H1 (cell line): ENCODE measurements around the gene LAMA3. TPM values are rescaled to one million over a fixed set of nuclear protein-coding genes. Genes with fewer than 3 reads are reported as not detected.

Experiments
- CTCF ChIA-PET: fragments of 300-600 bp; sonication (Branson Sonifier 250); formaldehyde crosslinking; loops from one replicate; lab custom pipeline; 2021; ENCODE audit not compliant: partially characterized antibody; lab: Charles Lee
- POLR2A ChIA-PET: fragments of 300-600 bp; sonication (Branson Sonifier 250); formaldehyde crosslinking; loops from one replicate; lab custom pipeline; 2021; ENCODE audit warnings: inconsistent platforms; ENCODE audit not compliant: partially characterized antibody; lab: Charles Lee
- DNase-seq, 2 experiments: peaks; one replicate each; pipeline versions ENCODE4 v3.0.0 to v3.0.0-alpha.2; 2010 to 2022; ENCODE audit warnings: low spot score in 2 of 2, low read depth in 1 of 2, mixed read lengths in 1 of 2
- FAIRE-seq: peaks from 2 replicates; lab custom pipeline; 2011; peaks lifted over from hg19 to GRCh38; lab: Jason Lieb, UNC
- H2AFZ ChIP-seq: 2 replicates; pipeline ENCODE4 v1.8.1; 2012; ENCODE audit warnings: low read length, inconsistent platforms
- H2AK5ac ChIP-seq: 2 replicates; pipeline ENCODE4 v1.6.1; 2013; ENCODE audit warnings: low read depth, low read length
- H2BK120ac ChIP-seq: replicated peaks from 2 replicates; pipeline ENCODE3; 2013; ENCODE audit warnings: low read depth, low read length, inconsistent platforms
- H2BK12ac ChIP-seq: 2 replicates; pipeline ENCODE4 v1.6.1; 2013; ENCODE audit warnings: low read depth, low read length
- H2BK15ac ChIP-seq: 2 replicates; pipeline ENCODE4 v1.6.1; 2013; ENCODE audit warnings: low read length
- H2BK20ac ChIP-seq: 2 replicates; pipeline ENCODE4 v1.6.1; 2013; ENCODE audit warnings: low read length
- H2BK5ac ChIP-seq: 2 replicates; pipeline ENCODE4 v1.6.1; 2013; ENCODE audit warnings: low read depth, low read length
- H3K14ac ChIP-seq: 2 replicates; pipeline ENCODE4 v1.6.1; 2013; ENCODE audit warnings: inconsistent platforms; ENCODE audit not compliant: insufficient read length
- H3K18ac ChIP-seq: 2 replicates; pipeline ENCODE4 v1.6.1; 2013; ENCODE audit warnings: low read length; ENCODE audit errors: extremely low read depth
- H3K23ac ChIP-seq: 2 replicates; pipeline ENCODE4 v1.6.1; 2013; ENCODE audit warnings: inconsistent platforms; ENCODE audit not compliant: insufficient read length
- H3K23me2 ChIP-seq: 2 replicates; pipeline ENCODE4 v1.6.1; 2013; ENCODE audit warnings: low read depth, low read length
- H3K27ac ChIP-seq: 2 replicates; pipeline ENCODE4 v1.6.1; 2011; ENCODE audit warnings: low read depth, low read length, inconsistent platforms
- H3K27me3 ChIP-seq, 4 experiments: replicated peaks in 1 of 4; 1 replicate in 1 of 4; 2 replicates in 3 of 4; pipeline versions ENCODE4 v1.6.1 to v1.8.1; 2011 to 2013; ENCODE audit warnings: low read length in 3 of 4, mild to moderate bottlenecking in 3 of 4, inconsistent platforms in 2 of 4, mixed read lengths in 2 of 4, moderate library complexity in 1 of 4; ENCODE audit not compliant: control insufficient read depth in 3 of 4, insufficient read depth in 3 of 4; ENCODE audit errors: extremely low read depth in 1 of 4
- H3K36me3 ChIP-seq, 4 experiments: 2 replicates each; pipeline versions ENCODE4 v1.6.1 to v1.8.1; 2011 to 2013; ENCODE audit warnings: mild to moderate bottlenecking in 4 of 4, low read length in 3 of 4, moderate library complexity in 2 of 4, control low read depth in 1 of 4, inconsistent platforms in 1 of 4; ENCODE audit not compliant: insufficient read depth in 4 of 4, control insufficient read depth in 2 of 4
- H3K4ac ChIP-seq: replicated peaks from 2 replicates; pipeline ENCODE3; 2013; ENCODE audit warnings: low read length, low read depth, mixed read lengths, inconsistent platforms; ENCODE audit not compliant: insufficient read length
- H3K4me1 ChIP-seq, 4 experiments: replicated peaks in 1 of 4; 1 replicate in 1 of 4; 2 replicates in 3 of 4; pipeline versions ENCODE4 v1.6.1 to v1.8.1; 2011 to 2013; ENCODE audit warnings: low read length in 3 of 4, inconsistent platforms in 2 of 4, mixed read lengths in 1 of 4; ENCODE audit not compliant: insufficient read depth in 4 of 4, control insufficient read depth in 3 of 4
- H3K4me2 ChIP-seq, 2 experiments: 2 replicates each; pipeline versions ENCODE4 v1.6.1 to v1.8.1; 2011 to 2013; ENCODE audit warnings: low read depth in 2 of 2, low read length in 2 of 2, control low read depth in 1 of 2, inconsistent platforms in 1 of 2, mild to moderate bottlenecking in 1 of 2; ENCODE audit not compliant: insufficient read depth in 1 of 2
- H3K4me3 ChIP-seq, 4 experiments: fragments of 200-600, 300-600 bp in 1 of 4; sonication (generic), shearing (Covaris generic), sonication (Bioruptor Twin) in 1 of 4; 2 replicates each; pipeline versions ENCODE4 v1.5.1 to v1.8.1; 2011 to 2016; ENCODE audit warnings: low read length in 4 of 4, low read depth in 3 of 4, control low read depth in 2 of 4, inconsistent platforms in 2 of 4, mild to moderate bottlenecking in 2 of 4, mixed read lengths in 1 of 4, moderate library complexity in 1 of 4; ENCODE audit not compliant: insufficient read depth in 2 of 4; ENCODE audit errors: extremely low read depth in 1 of 4
- H3K56ac ChIP-seq: replicated peaks from 2 replicates; pipeline ENCODE3; 2013; ENCODE audit warnings: low read depth, mild to moderate bottlenecking, mixed read lengths, low read length, inconsistent platforms; ENCODE audit not compliant: insufficient read length
- H3K79me1 ChIP-seq: 2 replicates; pipeline ENCODE4 v1.6.1; 2013; ENCODE audit warnings: low read depth, low read length, control low read depth
- H3K79me2 ChIP-seq, 2 experiments: 2 replicates each; pipeline versions ENCODE4 v1.6.1 to v1.8.1; 2012 to 2013; ENCODE audit warnings: low read length in 2 of 2, mild to moderate bottlenecking in 2 of 2, inconsistent platforms in 1 of 2; ENCODE audit not compliant: insufficient read depth in 2 of 2, control insufficient read depth in 1 of 2
- H3K9ac ChIP-seq, 4 experiments: replicated peaks in 1 of 4; 1 replicate in 1 of 4; 2 replicates in 3 of 4; pipeline versions ENCODE4 v1.6.1 to v1.8.1; 2011 to 2013; ENCODE audit warnings: low read depth in 3 of 4, low read length in 3 of 4, control low read depth in 2 of 4, mild to moderate bottlenecking in 2 of 4, moderate library complexity in 2 of 4, inconsistent platforms in 1 of 4; ENCODE audit errors: extremely low read depth in 1 of 4
- H3K9me3 ChIP-seq, 2 experiments: 2 replicates each; pipeline versions ENCODE4 v1.6.1 to v1.8.1; 2012 to 2013; ENCODE audit warnings: mild to moderate bottlenecking in 2 of 2, moderate library complexity in 2 of 2, control low read depth in 1 of 2, inconsistent platforms in 1 of 2, low read depth in 1 of 2, low read length in 1 of 2, mixed read lengths in 1 of 2; ENCODE audit not compliant: insufficient read depth in 2 of 2
- H4K20me1 ChIP-seq, 2 experiments: replicated peaks in 1 of 2; 2 replicates each; pipeline versions ENCODE3 to v1.8.1; 2011 to 2013; ENCODE audit warnings: inconsistent platforms in 2 of 2, low read length in 2 of 2, mild to moderate bottlenecking in 1 of 2; ENCODE audit not compliant: insufficient read depth in 2 of 2, control insufficient read depth in 1 of 2
- H4K5ac ChIP-seq: 2 replicates; pipeline ENCODE4 v1.6.1; 2013; ENCODE audit warnings: low read length, low read depth, mixed read lengths, inconsistent platforms; ENCODE audit not compliant: insufficient read length
- H4K8ac ChIP-seq: 2 replicates; pipeline ENCODE4 v1.8.0; 2013; ENCODE audit warnings: mild to moderate bottlenecking, moderate library complexity, low read length, inconsistent platforms; ENCODE audit not compliant: insufficient read depth; ENCODE audit errors: extremely low read depth
- H4K91ac ChIP-seq: replicated peaks from 2 replicates; pipeline ENCODE3; 2013; ENCODE audit warnings: low read length, mixed read lengths, inconsistent platforms; ENCODE audit not compliant: insufficient read length
- E2F6 ChIP-seq: IDR thresholded peaks from 2 replicates; pipeline ENCODE4 v1.6.1; 2012; ENCODE audit warnings: inconsistent platforms
- JUN ChIP-seq: IDR thresholded peaks from 2 replicates; pipeline ENCODE4 v1.6.1; 2011; ENCODE audit warnings: low read depth, mild to moderate bottlenecking, improper control_type of control experiment, low read length
- POU5F1 ChIP-seq: IDR thresholded peaks from 2 replicates; pipeline ENCODE4 v1.6.1; 2011; ENCODE audit warnings: low read depth, mild to moderate bottlenecking, low read length, moderate library complexity
- WGBS, 2 experiments: shearing (Covaris generic) in 1 of 2; methylation state at CpG; one replicate each; pipeline versions ENCODE4 v1.1.6 to v1.1.7; 2013 to 2015; ENCODE audit warnings: low lambda C conversion rate in 2 of 2, mixed read lengths in 2 of 2, inconsistent platforms in 1 of 2, low coverage in 1 of 2, missing lambda C conversion rate in 1 of 2; ENCODE audit not compliant: insufficient replicate concordance in 2 of 2, insufficient coverage in 1 of 2, insufficient read length in 1 of 2; ENCODE audit errors: extremely low coverage in 1 of 2, missing lambda C conversion rate in 1 of 2; 5-methylcytosine and 5-hydroxymethylcytosine counted together
- polyA plus RNA-seq, 7 experiments: library from polyadenylated mRNA; depleted of rRNA in 3 of 7; stranded (reverse) in 5 of 7; unstranded in 2 of 7; fragments of >200 nt in 5 of 7; fragments of 200-250 nt in 2 of 7; gene quantifications; 1 replicate in 5 of 7; 2 replicates in 1 of 7; 4 replicates in 1 of 7; pipeline versions ENCODE4 v1.2.1 to v1.2.3, GENCODE V29; 2011 to 2013; ENCODE audit warnings: missing spikeins in 2 of 7, mixed read lengths in 2 of 7
- total RNA-seq: library from RNA; stranded (reverse); fragmentation: NEBNext Ultra II Directional; extraction: Animal tissue kit (Norgen Biotek cat#: 25700); gene quantifications from 2 replicates; pipeline ENCODE4 v1.2.1, GENCODE V29; 2021

The LAMA3 gene
- total and polyA plus RNA-seq, 2 of the 8 experiments (the other 6 are each of a cell fraction or from before 2014, with no cell fraction given), result 0.76 to 5.0 TPM

GRCh38 chr18:23889907-23890306 lies 200.7 kb downstream of the LAMA3 start:
- POLR2A ChIA-PET, result no interaction called here

More at GRCh38 chr18:23889907-23890306, 200.7 kb downstream of the LAMA3 start:
- Histone ChIP-seq H4K8ac (no peak overlapping the region), H3K4me2 (no peak overlapping the region), H3K36me3 (no peaks in the 10 kb centered on the region), H3K4me1 (peaks cover 0 to 2% (median 2%) of the 10 kb centered on the region in 4 experiments; a peak in 5 of 7 replicates), H3K27ac (no peak overlapping the region), H3K14ac (no peak overlapping the region), H3K18ac (no peak overlapping the region), H3K27me3 (no peaks in the 10 kb centered on the region), H3K9me3 (no peaks in the 10 kb centered on the region), H2BK5ac (no peak overlapping the region), H2BK12ac (no peak overlapping the region), H3K23me2 (no peaks in the 10 kb centered on the region), H3K56ac (no peak overlapping the region), H4K20me1 (no peaks in the 10 kb centered on the region), H3K79me2 (no peaks in the 10 kb centered on the region), H2BK15ac (no peak overlapping the region), H2AK5ac (no peak overlapping the region), H4K5ac (no peak overlapping the region), H3K4me3 (no peak overlapping the region), H2BK20ac (no peak overlapping the region), H2BK120ac (no peak overlapping the region), H2AFZ (no peak overlapping the region), H3K79me1 (no peaks in the 10 kb centered on the region), H3K23ac (no peak overlapping the region), H3K9ac (no peak overlapping the region), H3K4ac (no peak overlapping the region), H4K91ac (no peak overlapping the region)
- DNase-seq, result no peak
- WGBS, 2 experiments, result 84% methylated on average over 5 of the region's 5 CpGs; no CpG with 5 or more reads in 1 of the 2 experiments
- FAIRE-seq, result no peak
- CTCF ChIA-PET, result no interaction called here
- TF ChIP-seq E2F6, result no peak
- no peak for TF ChIP-seq JUN
- no peak for TF ChIP-seq POU5F1
